GM12801 (cell line): ENCODE measurements around the gene AMBRA1.

Source experiments
- TF ChIP-seq, protein P1 (sequence below): IDR thresholded peaks from one replicate; pipeline ENCODE4 v1.5.1; 2011; ENCODE audit warnings: control low read depth; ENCODE audit not compliant: insufficient read length; ENCODE audit errors: extremely low read depth

AMBRA1 gene

DNA sequence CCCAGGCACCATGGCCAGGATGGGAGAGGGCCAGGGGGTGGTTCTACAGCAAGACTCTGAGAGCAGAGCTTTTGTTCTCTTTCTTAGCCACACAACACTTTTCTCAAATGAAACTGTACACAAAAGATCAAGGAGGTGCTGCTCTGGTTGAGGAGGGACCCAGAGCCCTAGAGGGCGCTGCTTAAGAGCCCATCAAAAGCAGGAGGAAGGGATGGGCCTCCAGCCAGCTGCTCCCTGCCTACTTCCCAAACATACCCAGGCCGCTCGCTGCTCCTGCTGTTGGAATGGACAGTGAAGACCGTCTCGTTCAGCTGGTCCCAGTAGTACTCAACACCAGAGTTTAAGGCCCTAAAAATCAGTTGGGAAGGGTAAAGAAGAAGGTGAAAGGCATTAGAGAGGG is 183.8 kb downstream of the AMBRA1 start:
- TF ChIP-seq, protein P1, sequence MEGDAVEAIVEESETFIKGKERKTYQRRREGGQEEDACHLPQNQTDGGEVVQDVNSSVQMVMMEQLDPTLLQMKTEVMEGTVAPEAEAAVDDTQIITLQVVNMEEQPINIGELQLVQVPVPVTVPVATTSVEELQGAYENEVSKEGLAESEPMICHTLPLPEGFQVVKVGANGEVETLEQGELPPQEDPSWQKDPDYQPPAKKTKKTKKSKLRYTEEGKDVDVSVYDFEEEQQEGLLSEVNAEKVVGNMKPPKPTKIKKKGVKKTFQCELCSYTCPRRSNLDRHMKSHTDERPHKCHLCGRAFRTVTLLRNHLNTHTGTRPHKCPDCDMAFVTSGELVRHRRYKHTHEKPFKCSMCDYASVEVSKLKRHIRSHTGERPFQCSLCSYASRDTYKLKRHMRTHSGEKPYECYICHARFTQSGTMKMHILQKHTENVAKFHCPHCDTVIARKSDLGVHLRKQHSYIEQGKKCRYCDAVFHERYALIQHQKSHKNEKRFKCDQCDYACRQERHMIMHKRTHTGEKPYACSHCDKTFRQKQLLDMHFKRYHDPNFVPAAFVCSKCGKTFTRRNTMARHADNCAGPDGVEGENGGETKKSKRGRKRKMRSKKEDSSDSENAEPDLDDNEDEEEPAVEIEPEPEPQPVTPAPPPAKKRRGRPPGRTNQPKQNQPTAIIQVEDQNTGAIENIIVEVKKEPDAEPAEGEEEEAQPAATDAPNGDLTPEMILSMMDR: no peak

GRCh38 chr11:46408407-46408986 is 185.3 kb downstream of the AMBRA1 start:
- TF ChIP-seq, protein P1: no peak

GRCh38 chr11:46407635-46408034 is 186.2 kb downstream of the AMBRA1 start:
- TF ChIP-seq, protein P1: no peak

DNA sequence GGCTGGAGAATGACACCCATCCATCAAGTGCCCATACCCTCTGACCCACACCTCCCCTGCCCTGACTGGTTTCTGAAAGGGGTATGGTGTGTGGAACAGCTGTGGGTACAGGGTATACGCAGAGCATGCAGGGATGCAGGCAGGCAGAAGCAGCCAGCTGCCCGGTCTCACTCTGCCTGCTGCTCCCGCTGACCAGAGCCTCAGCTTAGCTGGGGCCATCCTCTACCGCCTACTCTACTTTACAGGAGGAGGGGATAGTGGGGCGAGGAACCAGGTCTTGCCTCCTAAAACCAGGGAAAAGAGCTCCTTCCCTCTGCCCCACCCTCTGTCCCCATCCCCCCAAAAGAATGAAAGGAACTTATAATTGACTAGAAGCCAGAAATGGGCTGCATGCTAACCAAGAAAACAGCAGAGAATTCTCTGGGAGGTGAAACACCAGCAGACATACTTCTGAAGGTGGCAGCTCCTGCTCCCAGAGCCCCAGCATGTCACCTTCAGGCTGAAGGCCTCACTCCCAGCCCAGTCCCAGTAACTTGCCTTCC is 189.3 kb downstream of the AMBRA1 start:
- TF ChIP-seq, protein P1: no peak

DNA sequence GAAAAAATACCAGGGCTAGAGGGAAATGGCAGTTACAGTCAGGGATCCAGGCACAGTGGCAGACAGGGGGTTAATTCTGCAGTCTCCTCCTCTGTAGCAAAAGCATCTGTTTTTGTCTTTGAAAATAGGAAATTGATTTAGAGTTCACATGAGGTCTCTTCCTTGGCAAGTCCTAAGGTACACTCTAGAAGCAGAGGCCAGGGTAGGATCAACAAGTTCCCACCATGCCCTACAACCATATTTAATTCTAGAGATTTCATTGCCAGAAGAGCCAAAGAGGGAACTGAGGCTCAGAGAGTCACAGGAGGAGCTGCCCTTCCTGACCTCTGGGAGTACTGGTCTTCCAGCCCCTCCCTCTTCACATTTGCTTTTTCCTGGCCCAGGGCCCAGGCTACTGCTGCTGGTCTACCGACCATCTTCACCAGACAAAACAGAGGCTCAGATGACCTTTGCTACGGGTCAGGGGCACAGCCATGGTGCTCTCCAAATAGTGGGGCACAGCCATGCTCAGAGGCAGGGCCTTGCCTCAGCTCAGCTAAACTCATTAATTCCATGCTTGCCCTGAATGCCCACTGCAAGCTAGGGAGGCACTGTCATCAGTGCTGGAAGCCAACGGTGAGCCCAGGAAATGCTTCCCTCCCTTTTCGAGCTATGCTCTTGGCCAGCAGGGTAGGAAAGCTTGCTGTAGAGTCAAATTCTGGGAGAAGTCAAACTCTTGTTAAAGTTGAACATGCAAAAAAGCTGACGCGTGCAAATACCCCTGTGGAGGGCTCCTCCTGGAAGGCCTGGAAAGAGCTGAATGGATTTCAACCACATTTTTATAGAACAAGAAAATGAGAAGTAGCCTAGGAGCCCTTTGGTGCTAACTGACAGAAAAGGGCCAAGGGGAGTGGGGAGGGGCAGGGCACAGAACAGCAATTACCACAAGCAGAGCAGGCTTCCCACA is 190.6 kb downstream of the AMBRA1 start:
- TF ChIP-seq, protein P1: no peak

DNA sequence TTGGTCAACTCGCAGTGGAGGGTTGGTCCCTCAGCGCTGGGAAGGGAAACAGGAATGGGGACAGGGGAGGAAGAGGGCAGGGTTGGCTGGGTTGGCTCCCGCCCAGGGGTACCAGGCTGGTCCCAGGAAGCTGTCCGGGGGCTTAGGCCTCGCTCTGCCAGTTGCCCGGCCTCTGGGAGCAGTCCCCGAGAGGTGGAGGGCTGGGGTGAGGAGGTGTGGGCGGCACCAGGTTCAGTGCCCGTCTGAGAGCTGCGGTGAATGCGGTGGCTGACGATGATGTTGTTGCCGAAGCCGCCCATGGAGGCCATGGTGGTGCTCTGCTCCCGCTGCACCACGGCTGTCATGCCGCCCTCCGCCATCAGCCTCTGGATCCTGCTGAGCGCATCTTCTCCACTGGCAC is 196.3 kb downstream of the AMBRA1 start:
- TF ChIP-seq, protein P1: no peak

GRCh38 chr11:46393759-46394158 is 200.1 kb downstream of the AMBRA1 start:
- TF ChIP-seq, protein P1: no peak
